CD14-positive monocyte (primary cell): ENCODE data around the gene CETP. TPM values are rescaled to one million over a fixed set of nuclear protein-coding genes. Genes with fewer than 3 reads are reported as not detected.

ENCODE experiments used
- DNase-seq, 3 donors: peaks; one replicate each; pipeline ENCODE4 v3.0.0-alpha.2; 2011 to 2022
- H2AFZ ChIP-seq: 2 replicates; pipeline ENCODE4 v1.6.0; 2012; ENCODE audit warnings: mild to moderate bottlenecking, low read depth, low read length, inconsistent platforms; ENCODE audit not compliant: insufficient read depth, poor library complexity, severe bottlenecking
- H3K27ac ChIP-seq, 2 donors: 1 replicate in 1 of 2; 2 replicates in 1 of 2; pipeline ENCODE4 v1.5.1; 2012 to 2013; ENCODE audit warnings: low read length in 2 of 2, control low read depth in 1 of 2, inconsistent platforms in 1 of 2, low read depth in 1 of 2, mild to moderate bottlenecking in 1 of 2
- H3K27me3 ChIP-seq, 2 donors: one replicate each; pipeline versions ENCODE4 v1.6.0 to v1.6.1; 2011 to 2013; ENCODE audit warnings: low read length in 2 of 2; ENCODE audit not compliant: control insufficient read depth in 2 of 2, insufficient read depth in 2 of 2
- H3K36me3 ChIP-seq, 2 donors: replicated peaks in 1 of 2; 1 replicate in 1 of 2; 2 replicates in 1 of 2; pipeline versions ENCODE4 v1.5.1 to v1.6.1; 2012 to 2013; ENCODE audit warnings: low read length in 2 of 2, control low read depth in 1 of 2, inconsistent platforms in 1 of 2, mild to moderate bottlenecking in 1 of 2; ENCODE audit not compliant: insufficient read depth in 2 of 2, control insufficient read depth in 1 of 2
- H3K4me1 ChIP-seq, 2 donors: 1 replicate in 1 of 2; 2 replicates in 1 of 2; pipeline versions ENCODE4 v1.5.1 to v1.6.1; 2012 to 2013; ENCODE audit warnings: low read length in 2 of 2, control low read depth in 1 of 2, inconsistent platforms in 1 of 2, mild to moderate bottlenecking in 1 of 2, moderate library complexity in 1 of 2; ENCODE audit not compliant: insufficient read depth in 2 of 2, control insufficient read depth in 1 of 2
- H3K4me2 ChIP-seq: replicated peaks from 2 replicates; pipeline ENCODE3; 2012; ENCODE audit warnings: low read length, moderate library complexity, mild to moderate bottlenecking; ENCODE audit not compliant: poor library complexity, severe bottlenecking; ENCODE audit errors: extremely low read depth
- H3K4me3 ChIP-seq, 3 experiments: fragments of 200-600 bp in 1 of 3; sonication (generic) in 1 of 3; replicated peaks in 1 of 3; 1 replicate in 2 of 3; 2 replicates in 1 of 3; pipeline ENCODE4 v1.5.1; 2011 to 2013; ENCODE audit warnings: low read length in 3 of 3, mild to moderate bottlenecking in 3 of 3, control low read depth in 2 of 3, low read depth in 2 of 3, inconsistent platforms in 1 of 3, moderate library complexity in 1 of 3
- H3K79me2 ChIP-seq: 2 replicates; pipeline ENCODE4 v1.6.0; 2012; ENCODE audit warnings: mild to moderate bottlenecking, control low read depth, inconsistent platforms, low read length, moderate library complexity; ENCODE audit not compliant: insufficient read depth
- H3K9ac ChIP-seq: 2 replicates; pipeline ENCODE4 v1.6.0; 2017; ENCODE audit warnings: low read length, mild to moderate bottlenecking; ENCODE audit not compliant: insufficient read depth, poor library complexity, severe bottlenecking
- H3K9me3 ChIP-seq, 2 donors: replicated peaks in 1 of 2; 1 replicate in 1 of 2; 2 replicates in 1 of 2; pipeline versions ENCODE4 v1.5.1 to v1.6.1; 2012 to 2013; ENCODE audit warnings: low read length in 2 of 2, control low read depth in 1 of 2; ENCODE audit not compliant: control insufficient read depth in 1 of 2, insufficient read depth in 1 of 2
- H4K20me1 ChIP-seq: 2 replicates; pipeline ENCODE4 v1.6.0; 2012; ENCODE audit warnings: mild to moderate bottlenecking, low read length, control low read depth, moderate library complexity; ENCODE audit not compliant: insufficient read depth
- H3K27ac Mint-ChIP-seq, 7 donors: one replicate each; pipeline ENCODE4 v1.8.0; 2020; ENCODE audit warnings: mild to moderate bottlenecking in 7 of 7, mixed read lengths in 7 of 7, moderate library complexity in 6 of 7, inconsistent platforms in 2 of 7
- H3K27me3 Mint-ChIP-seq, 3 donors: one replicate each; pipeline ENCODE4 v1.8.0; 2021 to 2022; ENCODE audit warnings: low read depth in 3 of 3, mild to moderate bottlenecking in 3 of 3, mixed read lengths in 3 of 3, moderate library complexity in 3 of 3, inconsistent platforms in 1 of 3
- H3K36me3 Mint-ChIP-seq, 2 donors: one replicate each; pipeline ENCODE4 v1.8.0; 2020; ENCODE audit warnings: mixed read lengths in 2 of 2, inconsistent platforms in 1 of 2, mild to moderate bottlenecking in 1 of 2
- H3K4me1 Mint-ChIP-seq: one replicate; pipeline ENCODE4 v1.8.0; 2020; ENCODE audit warnings: mild to moderate bottlenecking, mixed read lengths
- H3K4me3 Mint-ChIP-seq, 2 donors: one replicate each; pipeline ENCODE4 v1.8.0; 2020; ENCODE audit warnings: mild to moderate bottlenecking in 2 of 2, mixed read lengths in 2 of 2, moderate library complexity in 1 of 2
- H3K9me3 Mint-ChIP-seq, 7 donors: one replicate each; pipeline ENCODE4 v1.8.0; 2020 to 2022; ENCODE audit warnings: mixed read lengths in 7 of 7, mild to moderate bottlenecking in 6 of 7, moderate library complexity in 6 of 7, inconsistent platforms in 2 of 7
- WGBS: methylation state at CpG from one replicate; pipeline ENCODE4 v1.1.5; 2013; ENCODE audit warnings: missing lambda C conversion rate; ENCODE audit not compliant: insufficient coverage; 5-methylcytosine and 5-hydroxymethylcytosine counted together
- intact Hi-C, 2 donors: fragments of 100-400 bp; cut with micrococcal nuclease; formaldehyde crosslinking; loops; one replicate each; pipeline versions ENCODE4 v1.15.0 to v1.15.1; 2023
- polyA plus RNA-seq, 3 donors: library from polyadenylated mRNA; depleted of rRNA in 1 of 3; unstranded in 2 of 3; stranded (reverse) in 1 of 3; fragments of 300-500 nt in 2 of 3; fragments of >200 nt in 1 of 3; fragmentation: Illumina TruSeq in 2 of 3; gene quantifications; 1 replicate in 2 of 3; 2 replicates in 1 of 3; pipeline ENCODE4 v1.2.3, GENCODE V29; 2012 to 2021
- TF ChIP-seq, protein P1 (sequence below): fragments of 200-600 bp; IDR thresholded peaks from one replicate; pipeline ENCODE4 v1.8.0; 2022; ENCODE audit warnings: antibody characterized with exemption, mild to moderate bottlenecking

CETP gene
- polyA plus RNA-seq, 3 donors, result 0.61 to 2.1 (median 1.3) TPM

GRCh38 chr16:57029161-57030160 lies 67.7 kb downstream of the CETP start:
- no peak overlapping the region for H3K4me3 Mint-ChIP-seq
- Histone ChIP-seq H4K20me1 (no peaks in the 10 kb centered on the region), H3K4me3 (no peak overlapping the region), H3K4me1 (peaks cover 44 to 55% of the 10 kb centered on the region in 2 donors), H3K9ac (no peak overlapping the region), H3K4me2 (no peak overlapping the region), H2AFZ (no peak overlapping the region), H3K27ac (no peak overlapping the region), H3K79me2 (peaks cover 11% of the 10 kb centered on the region), H3K9me3 (no peaks in the 10 kb centered on the region), H3K27me3 (no peaks in the 10 kb centered on the region), H3K36me3 (peaks cover 42 to 72% of the 10 kb centered on the region in 2 donors)
- TF ChIP-seq, protein P1, sequence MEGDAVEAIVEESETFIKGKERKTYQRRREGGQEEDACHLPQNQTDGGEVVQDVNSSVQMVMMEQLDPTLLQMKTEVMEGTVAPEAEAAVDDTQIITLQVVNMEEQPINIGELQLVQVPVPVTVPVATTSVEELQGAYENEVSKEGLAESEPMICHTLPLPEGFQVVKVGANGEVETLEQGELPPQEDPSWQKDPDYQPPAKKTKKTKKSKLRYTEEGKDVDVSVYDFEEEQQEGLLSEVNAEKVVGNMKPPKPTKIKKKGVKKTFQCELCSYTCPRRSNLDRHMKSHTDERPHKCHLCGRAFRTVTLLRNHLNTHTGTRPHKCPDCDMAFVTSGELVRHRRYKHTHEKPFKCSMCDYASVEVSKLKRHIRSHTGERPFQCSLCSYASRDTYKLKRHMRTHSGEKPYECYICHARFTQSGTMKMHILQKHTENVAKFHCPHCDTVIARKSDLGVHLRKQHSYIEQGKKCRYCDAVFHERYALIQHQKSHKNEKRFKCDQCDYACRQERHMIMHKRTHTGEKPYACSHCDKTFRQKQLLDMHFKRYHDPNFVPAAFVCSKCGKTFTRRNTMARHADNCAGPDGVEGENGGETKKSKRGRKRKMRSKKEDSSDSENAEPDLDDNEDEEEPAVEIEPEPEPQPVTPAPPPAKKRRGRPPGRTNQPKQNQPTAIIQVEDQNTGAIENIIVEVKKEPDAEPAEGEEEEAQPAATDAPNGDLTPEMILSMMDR, result no peak
- H3K9me3 Mint-ChIP-seq, result peaks cover 0 to 5% (median 0%) of the 10 kb centered on the region in 7 donors
- peaks cover 63% of the 10 kb centered on the region for H3K4me1 Mint-ChIP-seq
- over 99% methylated on average over 15 of the region's 16 CpGs for WGBS
- H3K27me3 Mint-ChIP-seq, result no peaks in the 10 kb centered on the region
- peaks cover 75 to 76% of the 10 kb centered on the region in 2 donors for H3K36me3 Mint-ChIP-seq
- H3K27ac Mint-ChIP-seq, result peak overlapping the region in 1 of 7 donors; percentile 23
- intact Hi-C loops, result no loop called here
- DNase-seq, result no peak

DNA sequence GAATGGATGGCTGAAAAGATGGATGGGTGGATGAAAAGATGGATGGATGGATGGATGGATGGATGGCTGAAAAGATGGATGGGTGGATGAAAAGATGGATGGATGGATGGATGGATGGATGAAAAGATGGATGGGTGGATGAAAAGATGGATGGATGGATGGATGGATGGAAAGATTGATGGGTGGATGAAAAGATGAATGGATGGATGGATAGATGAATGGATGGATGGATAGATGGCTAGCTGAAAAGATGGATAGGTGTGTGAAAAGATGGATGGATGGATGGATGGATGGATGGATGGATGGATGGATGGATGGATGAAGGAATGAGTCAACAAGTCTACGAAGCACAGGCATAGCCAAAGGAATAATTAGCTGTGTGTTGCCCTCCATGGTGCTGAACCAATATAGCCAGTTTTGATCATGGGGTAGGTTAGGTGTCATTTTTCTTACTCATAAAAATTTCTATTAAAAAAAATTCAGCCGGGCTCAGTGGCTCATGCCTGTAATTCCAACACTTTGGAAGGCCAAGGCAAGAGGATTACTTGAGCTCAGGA lies 68.7 kb downstream of the CETP start:
- H3K4me3 Mint-ChIP-seq, result no peak overlapping the region

More for the DNA sequence above, 68.7 kb downstream of the CETP start:
- no peaks in the 10 kb centered on the region for H4K20me1 ChIP-seq
- peaks cover 51 to 82% of the 10 kb centered on the region in 2 donors for H3K36me3 ChIP-seq
- Mint-ChIP-seq H3K36me3 (peaks cover 84 to 85% of the 10 kb centered on the region in 2 donors), H3K27ac (peak overlapping the region in 1 of 7 donors; percentile 1), H3K9me3 (peaks cover 0 to 5% (median 0%) of the 10 kb centered on the region in 7 donors), H3K4me1 (peaks cover 60% of the 10 kb centered on the region), H3K27me3 (no peaks in the 10 kb centered on the region)
- no peaks in the 10 kb centered on the region for H3K9me3 ChIP-seq
- TF ChIP-seq, protein P1, result no peak
- no peaks in the 10 kb centered on the region for H3K27me3 ChIP-seq
- H3K4me3 ChIP-seq, result no peak overlapping the region
- WGBS, result 100% methylated on average over 1 of the region's 2 CpGs
- no peak overlapping the region for H2AFZ ChIP-seq
- no peak overlapping the region for H3K4me2 ChIP-seq
- no peak for DNase-seq
- H3K27ac ChIP-seq, result no peak overlapping the region
- peaks cover 35 to 45% of the 10 kb centered on the region in 2 donors for H3K4me1 ChIP-seq
- H3K79me2 ChIP-seq, result peaks cover 11% of the 10 kb centered on the region
- H3K9ac ChIP-seq, result no peak overlapping the region
- intact Hi-C loops, result no loop called here
